ENCODE data around the gene SHISA7. TPM values are rescaled to one million over a fixed set of nuclear protein-coding genes. Genes with fewer than 3 reads are reported as not detected.
A peak's percentile ranks its signal among the peaks of the same experiment; 100 is the strongest.
"Not testable (repeated sequence)": the region's sequence is repeated elsewhere in the genome, so short reads cannot be mapped to it uniquely, and the experiment has no call there.

The SHISA7 gene
- total RNA-seq, 1 donor from 2014 or later: not detected

- DNase-seq (ENCODE audit: low spot score): no peak
- intact Hi-C loops (cut with DNase I): no loop called here
Measured at GRCh38 chr19:55402509-55402908, 40.6 kb downstream of the SHISA7 start.

GRCh38 chr19:55401390-55401789 is 41.7 kb downstream of the SHISA7 start:
- DNase-seq (ENCODE audit: low spot score); intact Hi-C loops (cut with DNase I): not testable (repeated sequence)

GRCh38 chr19:55400281-55401087 is 42.6 kb downstream of the SHISA7 start:
- intact Hi-C loops (cut with DNase I): no loop called here
- no peak for DNase-seq (ENCODE audit: low spot score)

GRCh38 chr19:55398200-55398925 is 44.7 kb downstream of the SHISA7 start:
- DNase-seq (ENCODE audit: low spot score): no peak
- intact Hi-C loops (cut with DNase I): no loop called here

GRCh38 chr19:55392820-55393761 is 50.0 kb downstream of the SHISA7 start:
- DNase-seq (ENCODE audit: low spot score): no peak
- intact Hi-C loops (cut with DNase I): no loop called here

GRCh38 chr19:55391702-55392615 is 51.1 kb downstream of the SHISA7 start:
- no peak for DNase-seq (ENCODE audit: low spot score)
- intact Hi-C loops (cut with DNase I): no loop called here

GRCh38 chr19:55391191-55391670 is 51.9 kb downstream of the SHISA7 start:
- no peak for DNase-seq (ENCODE audit: low spot score)

GRCh38 chr19:55390461-55390880 is 52.6 kb downstream of the SHISA7 start:
- no peak for DNase-seq (ENCODE audit: low spot score)
- intact Hi-C loops (cut with DNase I): no loop called here

More at GRCh38 chr19:55391191-55391670, 51.9 kb downstream of the SHISA7 start:
- intact Hi-C loops (cut with DNase I): no loop called here

GRCh38 chr19:55389386-55390317 is 53.4 kb downstream of the SHISA7 start:
- intact Hi-C loops (cut with DNase I): no loop called here
- no peak for DNase-seq (ENCODE audit: low spot score)

- no peak for DNase-seq (ENCODE audit: low spot score)
- intact Hi-C loops (cut with DNase I): loop anchor here (2.0 kb wide), 1 partner anchor 17 kb away; no protein-coding TSS in a partner anchor
Measured at GRCh38 chr19:55387736-55388497, 55.2 kb downstream of the SHISA7 start.

- intact Hi-C loops (cut with DNase I): loop anchor here (2.0 kb wide), 1 partner anchor 18 kb away; no protein-coding TSS in a partner anchor
- no peak for DNase-seq (ENCODE audit: low spot score)
Measured at GRCh38 chr19:55386493-55386971, 56.6 kb downstream of the SHISA7 start.

- intact Hi-C loops (cut with DNase I): loop anchor here (1.0 to 2.0 kb wide), 3 partner anchors 19 to 85 kb away; partner anchors contain the start of gene KMT5C
- peak; percentile 99 for DNase-seq (ENCODE audit: low spot score)
Measured at GRCh38 chr19:55385724-55386492, 57.2 kb downstream of the SHISA7 start, which contains the start of gene RPL28. Gene RPL28, plus strand, starts transcription at chr19:55385932. Its CDS starts 426 bp downstream, at chr19:55386358.

- peak; percentile 97 for DNase-seq (ENCODE audit: low spot score)
- intact Hi-C loops (cut with DNase I): loop anchor here (1.0 to 2.0 kb wide), 2 partner anchors 46 to 84 kb away; partner anchors contain the start of gene KMT5C
Measured at GRCh38 chr19:55384920-55385723, 58.0 kb downstream of the SHISA7 start.

- intact Hi-C loops (cut with DNase I): loop anchor here (2.0 kb wide), 1 partner anchor 84 kb away; no protein-coding TSS in a partner anchor
- peak; percentile 80 for DNase-seq (ENCODE audit: low spot score)
Measured at GRCh38 chr19:55384131-55384919, 58.8 kb downstream of the SHISA7 start, which contains the start of gene TMEM238. Gene TMEM238, minus strand, starts transcription at chr19:55384292. Its CDS starts 33 bp downstream, at chr19:55384259.

All from cardiac septum (tissue), 1 donor.